Measurements from ENCODE around the gene PRDM5.
A peak's percentile ranks its signal among the peaks of the same experiment; 100 is the strongest.

Gene PRDM5

GRCh38 chr4:120724656-120725055 is 197.9 kb downstream of the PRDM5 start:
- no peak overlapping the region for H3K27ac ChIP-seq

GRCh38 chr4:120723986-120724385 is 198.5 kb downstream of the PRDM5 start:
- TF ChIP-seq CTCF (conservative IDR thresholded peaks at IDR 0.05) = no peak
- H3K27ac ChIP-seq = no peak overlapping the region

More at GRCh38 chr4:120724656-120725055, 197.9 kb downstream of the PRDM5 start:
- TF ChIP-seq CTCF (conservative IDR thresholded peaks at IDR 0.05) = no peak

- H3K27ac ChIP-seq = no peak overlapping the region
- no peak for TF ChIP-seq CTCF (conservative IDR thresholded peaks at IDR 0.05)
Measured at GRCh38 chr4:120723105-120723504, 199.4 kb downstream of the PRDM5 start.

- no peak overlapping the region for H3K27ac ChIP-seq
- TF ChIP-seq CTCF (conservative IDR thresholded peaks at IDR 0.05) = no peak
Measured at GRCh38 chr4:120722655-120723054, 199.9 kb downstream of the PRDM5 start.

GRCh38 chr4:120720354-120720934 is 202.1 kb downstream of the PRDM5 start:
- no peak for TF ChIP-seq CTCF (conservative IDR thresholded peaks at IDR 0.05)

GRCh38 chr4:120718979-120719566 is 203.5 kb downstream of the PRDM5 start:
- no peak overlapping the region for H3K27ac ChIP-seq

More at GRCh38 chr4:120720354-120720934, 202.1 kb downstream of the PRDM5 start:
- no peak overlapping the region for H3K27ac ChIP-seq

GRCh38 chr4:120716346-120716745 is 206.2 kb downstream of the PRDM5 start:
- TF ChIP-seq CTCF (conservative IDR thresholded peaks at IDR 0.05) = no peak
- H3K27ac ChIP-seq = no peak overlapping the region

More at GRCh38 chr4:120718979-120719566, 203.5 kb downstream of the PRDM5 start:
- TF ChIP-seq CTCF (conservative IDR thresholded peaks at IDR 0.05) = peak; percentile 80

All from VCaP (cell line).